Gastroesophageal sphincter (tissue), 4 donors: ENCODE data around the gene HDLBP. TPM values are rescaled to one million over a fixed set of nuclear protein-coding genes. Genes with fewer than 3 reads are reported as not detected.
"Not testable (repeated sequence)": the region's sequence is repeated elsewhere in the genome, so short reads cannot be mapped to it uniquely, and the experiment has no call there.

ENCODE experiments used
- ATAC-seq: fragments of 150-250 bp; one replicate; pipeline ENCODE4 v1.9.1; 2016; ENCODE audit warnings: mild to moderate bottlenecking, moderate library complexity
- H3K27ac ChIP-seq, 4 donors: fragments of 200-600 bp; sonication (generic) in 3 of 4; 1 replicate in 3 of 4; 2 replicates in 1 of 4; pipeline ENCODE4 v1.5.1; 2016 to 2019
- H3K27me3 ChIP-seq: fragments of 200-600 bp; sonication (generic); one replicate; pipeline ENCODE4 v1.5.1; 2019
- H3K36me3 ChIP-seq, 2 donors: fragments of 200-600 bp; sonication (generic); one replicate each; pipeline ENCODE4 v1.5.1; 2019; ENCODE audit warnings: control low read depth in 1 of 2
- H3K4me1 ChIP-seq, 3 donors: fragments of 200-600 bp; sonication (generic); 1 replicate in 2 of 3; 2 replicates in 1 of 3; pipeline ENCODE4 v1.5.1; 2016 to 2019; ENCODE audit warnings: control low read depth in 2 of 3
- H3K4me3 ChIP-seq, 2 donors: fragments of 200-600 bp; sonication (generic); one replicate each; pipeline ENCODE4 v1.5.1; 2019; ENCODE audit warnings: mild to moderate bottlenecking in 1 of 2, moderate library complexity in 1 of 2
- H3K9me3 ChIP-seq, 3 donors: fragments of 200-600 bp; sonication (generic); one replicate each; pipeline ENCODE4 v1.5.1; 2017 to 2019; ENCODE audit warnings: control low read depth in 2 of 3
- EP300 ChIP-seq: sonication (generic); formaldehyde crosslinking; IDR thresholded peaks from one replicate; pipeline ENCODE4 v1.6.1; 2017; ENCODE audit warnings: antibody characterized with exemption, mild to moderate bottlenecking
- POLR2A ChIP-seq, 2 donors: fragments of 450-650 bp; IDR thresholded peaks; one replicate each; pipeline ENCODE4 v1.6.1; 2017; ENCODE audit warnings: antibody characterized with exemption in 2 of 2, mild to moderate bottlenecking in 2 of 2, moderate library complexity in 1 of 2
- POLR2AphosphoS5 ChIP-seq: sonication (generic); formaldehyde crosslinking; IDR thresholded peaks from one replicate; pipeline ENCODE4 v1.6.1; 2017; ENCODE audit warnings: antibody characterized with exemption
- WGBS, 2 donors: methylation state at CpG; one replicate each; pipeline ENCODE4 v1.1.5; 2018; ENCODE audit warnings: low coverage in 1 of 2; 5-methylcytosine and 5-hydroxymethylcytosine counted together
- total RNA-seq, 4 donors: library from RNA; depleted of rRNA; stranded (reverse); fragments of >200 nt; gene quantifications; one replicate each; pipeline ENCODE4 v1.1.0, GENCODE V29; 2016
- TF ChIP-seq, protein P1 (sequence below), 4 experiments: fragments of 200-600 bp in 2 of 4; fragments of 450-650 bp in 2 of 4; sonication (generic) in 1 of 4; IDR thresholded peaks; one replicate each; pipeline ENCODE4 v1.5.1; 2017 to 2019; ENCODE audit warnings: antibody characterized with exemption in 4 of 4, mild to moderate bottlenecking in 2 of 4, moderate library complexity in 2 of 4

The HDLBP gene
- total RNA-seq, 4 donors from 2014 or later = 279 to 367 (median 295) TPM

DNA sequence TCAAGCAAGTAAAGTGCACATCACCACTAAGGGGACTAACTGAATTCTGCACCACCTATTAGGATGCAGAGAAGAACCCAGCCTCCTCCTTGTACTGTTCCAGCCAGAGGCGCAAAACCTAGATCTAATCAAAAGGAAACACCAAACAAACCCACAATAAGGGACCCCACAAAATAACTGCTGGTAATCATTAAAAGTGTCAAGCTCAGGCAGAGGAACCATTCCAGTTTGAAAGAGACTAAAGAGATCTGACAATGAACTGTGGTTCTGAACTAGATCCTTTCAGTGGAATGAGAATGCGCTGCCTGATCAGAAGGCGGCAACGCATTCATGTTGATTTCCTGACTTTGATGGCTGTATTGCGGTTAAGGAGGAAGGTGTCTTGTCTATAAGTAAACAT is 16.8 kb downstream of the HDLBP start:
- WGBS, 2 donors = 93 to 98% methylated on average over 4 to 5 of the region's 5 CpGs
- no peak for ATAC-seq
- peaks cover 0 to 42% (median 0%) of the 10 kb centered on the region in 3 donors for H3K4me1 ChIP-seq
- H3K4me3 ChIP-seq = no peak overlapping the region
- no peak for TF ChIP-seq EP300
- TF ChIP-seq, protein P1, sequence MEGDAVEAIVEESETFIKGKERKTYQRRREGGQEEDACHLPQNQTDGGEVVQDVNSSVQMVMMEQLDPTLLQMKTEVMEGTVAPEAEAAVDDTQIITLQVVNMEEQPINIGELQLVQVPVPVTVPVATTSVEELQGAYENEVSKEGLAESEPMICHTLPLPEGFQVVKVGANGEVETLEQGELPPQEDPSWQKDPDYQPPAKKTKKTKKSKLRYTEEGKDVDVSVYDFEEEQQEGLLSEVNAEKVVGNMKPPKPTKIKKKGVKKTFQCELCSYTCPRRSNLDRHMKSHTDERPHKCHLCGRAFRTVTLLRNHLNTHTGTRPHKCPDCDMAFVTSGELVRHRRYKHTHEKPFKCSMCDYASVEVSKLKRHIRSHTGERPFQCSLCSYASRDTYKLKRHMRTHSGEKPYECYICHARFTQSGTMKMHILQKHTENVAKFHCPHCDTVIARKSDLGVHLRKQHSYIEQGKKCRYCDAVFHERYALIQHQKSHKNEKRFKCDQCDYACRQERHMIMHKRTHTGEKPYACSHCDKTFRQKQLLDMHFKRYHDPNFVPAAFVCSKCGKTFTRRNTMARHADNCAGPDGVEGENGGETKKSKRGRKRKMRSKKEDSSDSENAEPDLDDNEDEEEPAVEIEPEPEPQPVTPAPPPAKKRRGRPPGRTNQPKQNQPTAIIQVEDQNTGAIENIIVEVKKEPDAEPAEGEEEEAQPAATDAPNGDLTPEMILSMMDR (IDR thresholded peaks at IDR 0.05) = no peak
- no peak for TF ChIP-seq POLR2AphosphoS5
- TF ChIP-seq POLR2A (IDR thresholded peaks at IDR 0.05) = no peak
- H3K36me3 ChIP-seq = peaks cover 0 to 8% of the 10 kb centered on the region in 2 donors
- H3K9me3 ChIP-seq = no peaks in the 10 kb centered on the region
- no peaks in the 10 kb centered on the region for H3K27me3 ChIP-seq
- no peak overlapping the region for H3K27ac ChIP-seq

DNA sequence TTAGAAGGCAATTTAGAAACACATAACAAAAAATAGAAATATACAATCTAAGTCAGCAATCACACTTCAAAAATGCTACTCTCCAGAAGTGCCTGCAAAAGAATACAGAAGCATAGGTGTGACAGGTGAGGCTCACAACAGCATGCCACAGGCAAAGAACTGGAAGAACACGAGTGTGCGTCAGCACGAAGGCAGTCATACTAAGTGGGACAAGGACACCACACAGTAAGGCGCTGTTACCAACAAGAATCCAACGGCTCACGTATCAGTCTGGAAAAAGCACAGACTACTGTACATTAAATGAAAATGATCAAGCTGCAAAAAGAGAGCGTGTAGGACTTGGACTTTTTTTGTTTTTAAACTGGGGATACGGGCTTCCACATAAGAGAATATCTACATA is 18.7 kb downstream of the HDLBP start:
- no peaks in the 10 kb centered on the region for H3K27me3 ChIP-seq
- 91 to 92% methylated on average over 8 of the region's 8 CpGs for WGBS, 2 donors
- ATAC-seq = no peak

DNA sequence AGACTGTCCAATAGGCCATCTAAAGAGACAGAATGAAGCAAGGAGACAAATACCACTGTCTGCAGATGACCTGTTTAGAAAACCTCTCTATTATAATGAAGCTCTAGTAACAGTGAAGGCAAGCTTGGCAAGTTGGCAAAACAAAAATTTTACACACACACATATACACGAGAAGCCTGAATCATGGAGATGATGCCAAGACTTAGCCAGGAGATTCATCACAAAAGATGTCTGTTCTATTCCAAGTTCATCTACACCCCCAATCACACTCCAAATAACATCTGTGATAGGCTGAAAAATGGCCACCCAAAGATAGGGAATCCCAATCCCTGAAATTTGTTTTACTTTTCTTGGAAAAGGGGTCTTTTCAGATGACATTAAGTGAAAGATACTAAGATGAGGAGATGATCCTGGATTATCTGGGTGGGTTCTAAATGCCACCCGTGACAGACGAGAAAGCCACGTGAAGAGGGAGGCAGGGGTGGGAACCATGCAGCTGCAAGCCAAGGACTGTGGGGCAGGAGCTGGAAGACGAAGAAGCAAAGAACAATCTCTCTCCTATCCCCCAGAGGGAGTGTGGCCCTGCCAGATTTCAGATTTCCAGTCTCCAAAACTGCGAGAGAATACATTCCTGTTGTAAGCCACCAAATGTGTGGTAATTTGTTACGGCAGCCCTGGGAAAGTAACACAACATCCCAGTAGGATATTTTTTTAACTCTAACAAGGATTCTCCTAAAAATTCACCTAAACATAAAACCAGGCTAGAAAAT is 20.0 kb downstream of the HDLBP start:
- no peaks in the 10 kb centered on the region for H3K27me3 ChIP-seq
- H3K4me1 ChIP-seq = peaks cover 0 to 26% (median 0%) of the 10 kb centered on the region in 3 donors
- H3K36me3 ChIP-seq = peaks cover 0 to 8% of the 10 kb centered on the region in 2 donors
- H3K9me3 ChIP-seq = no peaks in the 10 kb centered on the region
- no peak overlapping the region for H3K27ac ChIP-seq
- 64 to 80% methylated on average over 6 to 7 of the region's 7 CpGs for WGBS, 2 donors
- no peak for TF ChIP-seq POLR2A (IDR thresholded peaks at IDR 0.05)
- no peak for TF ChIP-seq POLR2AphosphoS5
- TF ChIP-seq EP300 = no peak
- TF ChIP-seq, protein P1 (IDR thresholded peaks at IDR 0.05) = no peak
- H3K4me3 ChIP-seq = no peak overlapping the region
- no peak for ATAC-seq

More for the DNA sequence above, 18.7 kb downstream of the HDLBP start:
- Histone ChIP-seq H3K36me3 (peaks cover 0 to 8% of the 10 kb centered on the region in 2 donors), H3K4me1 (peaks cover 0 to 29% (median 0%) of the 10 kb centered on the region in 3 donors), H3K9me3 (no peaks in the 10 kb centered on the region), H3K27ac (no peak overlapping the region), H3K4me3 (no peak overlapping the region)
- TF ChIP-seq POLR2A (IDR thresholded peaks at IDR 0.05) (no peak), EP300 (no peak), POLR2AphosphoS5 (no peak)
- TF ChIP-seq, protein P1 (IDR thresholded peaks at IDR 0.05) = no peak

DNA sequence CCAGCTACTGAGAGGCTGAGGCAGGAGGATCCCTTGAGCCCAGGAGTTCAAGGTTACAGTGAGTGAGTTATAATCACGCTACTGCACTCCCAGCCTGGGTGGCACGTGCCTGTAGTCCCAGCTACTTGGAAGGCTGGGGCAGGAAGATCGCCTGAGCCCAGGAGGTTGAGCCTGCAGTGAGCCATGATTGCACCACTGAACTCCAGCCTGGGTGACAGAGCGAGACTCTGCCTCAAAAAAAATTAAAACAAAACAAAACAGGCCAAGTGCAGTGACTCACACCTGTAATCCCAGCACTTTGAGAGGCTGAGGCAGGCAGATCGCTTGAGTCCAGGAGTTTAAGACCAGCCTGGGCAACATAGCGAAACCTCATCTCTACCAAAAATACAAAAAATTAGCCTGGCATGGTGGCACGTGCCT is 22.1 kb downstream of the HDLBP start:
- H3K27me3 ChIP-seq, H3K4me3 ChIP-seq, H3K36me3 ChIP-seq, H3K9me3 ChIP-seq, H3K27ac ChIP-seq, ATAC-seq: not testable (repeated sequence)
- H3K4me1 ChIP-seq = peaks cover 0 to 40% (median 9%) of the 10 kb centered on the region in 3 donors
- 87 to 93% methylated on average over 3 to 4 of the region's 7 CpGs for WGBS, 2 donors

DNA sequence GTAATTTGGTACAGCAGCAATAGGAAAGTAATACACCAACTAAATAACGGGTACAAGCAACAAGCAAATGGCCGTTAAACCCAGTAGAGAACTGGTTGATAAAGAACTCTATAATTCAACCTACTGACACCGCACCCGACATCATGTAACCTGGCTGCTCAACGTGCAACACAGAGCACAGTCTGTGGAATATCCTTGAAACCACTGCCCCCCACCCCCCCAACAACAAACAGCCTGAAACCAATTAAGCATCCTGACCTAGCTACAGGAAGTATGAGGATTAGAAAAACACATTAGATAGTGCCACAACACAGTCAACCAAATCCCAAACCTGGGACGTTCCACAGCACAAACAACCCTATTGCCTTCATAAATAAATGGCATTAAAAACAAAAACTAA is 23.5 kb downstream of the HDLBP start:
- 69 to 81% methylated on average over 4 to 6 of the region's 6 CpGs for WGBS, 2 donors
- H3K36me3 ChIP-seq = peaks cover 0 to under 1% of the 10 kb centered on the region in 2 donors
- H3K27me3 ChIP-seq = no peaks in the 10 kb centered on the region
- ATAC-seq = no peak
- no peak overlapping the region for H3K4me3 ChIP-seq
- peaks cover 0 to 47% (median 9%) of the 10 kb centered on the region in 3 donors for H3K4me1 ChIP-seq
- H3K9me3 ChIP-seq = no peaks in the 10 kb centered on the region
- TF ChIP-seq POLR2AphosphoS5 (no peak), POLR2A (IDR thresholded peaks at IDR 0.05) (no peak), EP300 (no peak)
- TF ChIP-seq, protein P1 (IDR thresholded peaks at IDR 0.05) = no peak
- H3K27ac ChIP-seq = no peak overlapping the region
